ENCODE results near the gene ZBTB16.

DNA sequence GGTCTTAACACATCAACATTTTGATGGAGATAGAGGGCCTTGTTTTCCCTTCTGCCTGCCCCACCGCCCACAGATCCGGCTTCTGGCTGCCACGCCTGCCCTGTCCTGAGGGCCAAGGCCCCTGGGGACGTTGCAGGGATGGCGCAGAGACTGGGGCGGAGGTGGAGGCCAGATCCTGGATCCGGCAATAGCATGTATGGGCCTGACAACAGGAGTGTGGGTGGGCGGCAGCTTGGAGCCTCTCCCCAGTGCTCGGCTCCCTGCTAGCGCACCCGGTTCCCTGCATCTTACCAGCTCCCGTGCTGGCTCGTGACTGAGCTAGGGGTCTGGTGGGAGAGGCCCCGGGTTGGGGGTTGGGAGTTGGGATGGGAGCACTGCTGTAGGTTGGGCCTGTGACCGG, 95.6 kb downstream of the ZBTB16 start:
- TF ChIP-seq POLR2AphosphoS5 (IDR thresholded peaks at IDR 0.05) (no peak), POLR2A (IDR thresholded peaks at IDR 0.05) (no peak)

All from sigmoid colon (tissue), 4 donors.